IPS-11a (cell line): Measurements from ENCODE around the gene KRTAP10-5.
"Not testable (repeated sequence)": the region's sequence is repeated elsewhere in the genome, so short reads cannot be mapped to it uniquely, and the experiment has no call there.

Experiments used
- H3K4me3 ChIP-seq: one replicate; pipeline ENCODE4 v1.5.1; 2013; ENCODE audit warnings: low read depth, low read length, control low read depth

Gene KRTAP10-5, protein sequence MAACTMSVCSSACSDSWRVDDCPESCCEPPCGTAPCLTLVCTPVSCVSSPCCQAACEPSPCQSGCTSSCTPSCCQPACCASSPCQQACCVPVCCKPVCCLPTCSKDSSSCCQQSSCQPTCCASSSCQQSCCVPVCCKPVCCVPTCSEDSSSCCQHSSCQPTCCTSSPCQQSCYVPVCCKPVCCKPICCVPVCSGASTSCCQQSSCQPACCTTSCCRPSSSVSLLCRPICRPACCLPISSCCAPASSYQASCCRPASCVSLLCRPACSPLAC

GRCh38 chr21:44580231-44580821, at the start of gene KRTAP10-5:
Gene KRTAP10-5, minus strand, starts transcription at chr21:44580604. Its CDS starts 26 bp downstream, at chr21:44580578.
- H3K4me3 ChIP-seq, result not testable (repeated sequence)

DNA sequence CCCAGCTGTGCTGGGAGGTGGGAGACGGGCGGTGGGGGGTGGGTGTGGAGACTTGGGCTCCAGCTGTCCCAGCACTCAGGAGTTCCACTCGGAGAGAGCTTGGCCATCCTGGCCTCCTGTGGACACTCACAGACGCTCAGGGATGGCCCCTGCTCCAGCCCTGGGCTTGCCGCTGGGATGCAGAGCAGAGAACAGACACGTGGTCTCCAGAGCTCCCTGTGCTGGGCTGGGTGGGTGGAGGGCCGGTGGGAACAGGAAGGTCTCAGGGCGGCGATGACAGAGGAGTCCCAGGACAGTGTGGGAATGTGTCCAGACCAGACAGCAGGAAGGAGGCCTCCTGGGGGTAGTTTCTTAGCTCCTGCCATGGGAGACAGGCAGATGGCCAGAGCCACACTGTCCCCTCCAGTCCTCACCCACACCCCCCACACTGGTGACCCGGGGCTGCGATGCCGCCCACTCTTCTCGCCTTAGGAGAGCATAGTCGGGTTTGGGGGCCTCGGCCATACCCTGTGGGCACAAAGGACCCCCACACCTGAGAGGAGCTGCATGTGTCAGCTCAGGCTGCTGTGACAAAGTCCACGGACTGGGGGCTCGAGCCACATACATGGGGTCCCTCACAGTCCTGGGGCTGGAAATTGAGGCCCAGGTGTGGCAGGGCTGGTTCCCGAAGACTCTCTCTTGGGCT, 48.4 kb upstream of the KRTAP10-5 start:
- H3K4me3 ChIP-seq, result no peak overlapping the region

- H3K4me3 ChIP-seq, result not testable (repeated sequence)
Observed at GRCh38 chr21:44627831-44628233, 47.4 kb upstream of the KRTAP10-5 start.

DNA sequence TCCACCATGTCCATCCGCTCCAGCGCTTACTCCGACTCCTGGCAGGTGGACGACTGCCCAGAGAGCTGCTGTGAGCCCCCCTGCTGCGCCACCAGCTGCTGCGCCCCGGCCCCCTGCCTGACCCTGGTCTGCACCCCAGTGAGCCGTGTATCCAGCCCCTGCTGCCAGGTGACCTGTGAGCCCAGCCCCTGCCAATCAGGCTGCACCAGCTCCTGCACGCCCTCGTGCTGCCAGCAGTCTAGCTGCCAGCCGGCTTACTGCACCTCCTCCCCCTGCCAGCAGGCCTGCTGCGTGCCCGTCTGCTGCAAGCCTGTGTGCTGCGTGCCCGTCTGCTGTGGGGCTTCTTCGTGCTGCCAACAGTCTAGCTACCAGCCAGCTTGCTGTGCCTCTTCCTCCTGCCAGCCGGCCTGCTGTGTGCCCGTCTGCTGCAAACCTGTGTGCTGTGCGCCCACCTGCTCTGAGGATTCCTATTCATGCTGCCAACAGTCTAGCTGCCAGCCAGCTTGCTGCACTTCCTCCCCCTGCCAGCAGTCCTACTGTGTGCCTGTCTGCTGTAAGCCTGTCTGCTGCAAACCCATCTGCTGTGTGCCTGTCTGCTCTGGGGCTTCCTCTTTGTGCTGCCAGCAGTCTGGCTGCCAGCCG, 46.9 kb upstream of the KRTAP10-5 start:
- not testable (repeated sequence) for H3K4me3 ChIP-seq

DNA sequence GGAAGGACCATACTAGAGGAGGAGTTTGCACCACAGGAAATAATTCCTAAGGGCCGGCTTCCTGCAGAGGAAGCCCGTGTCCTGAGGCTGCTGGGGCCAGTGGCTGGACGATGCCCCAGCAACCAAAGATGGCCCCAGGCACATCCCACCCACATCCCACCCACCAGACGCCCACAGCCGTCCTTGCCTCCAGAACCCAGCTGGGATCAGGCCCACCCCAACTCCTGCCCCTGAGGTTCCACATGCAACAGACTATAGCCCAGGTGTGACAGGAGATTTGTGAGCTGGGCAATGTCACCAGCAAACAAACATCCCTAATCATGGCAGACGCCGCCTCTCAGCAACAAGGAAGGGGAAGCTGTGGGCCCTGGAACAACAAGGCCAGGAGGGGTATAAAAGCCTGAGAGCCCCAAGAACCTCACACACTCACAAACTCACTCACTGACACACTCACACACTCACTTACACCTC, 46.3 kb upstream of the KRTAP10-5 start, which contains the start of gene KRTAP10-9:
Gene KRTAP10-9 (plus strand): TSS at position 421 of the 471 bp plus-strand sequence. CDS start 79 bp downstream, outside the sequence.
- H3K4me3 ChIP-seq, result no peak within 1 kb of the TSS

- no peak overlapping the region for H3K4me3 ChIP-seq
Observed at GRCh38 chr21:44626262-44626661, 45.9 kb upstream of the KRTAP10-5 start.

- H3K4me3 ChIP-seq, result no peak overlapping the region
Observed at GRCh38 chr21:44625756-44626155, 45.4 kb upstream of the KRTAP10-5 start.

- H3K4me3 ChIP-seq, result no peak overlapping the region
Observed at GRCh38 chr21:44623575-44623974, 43.2 kb upstream of the KRTAP10-5 start.

DNA sequence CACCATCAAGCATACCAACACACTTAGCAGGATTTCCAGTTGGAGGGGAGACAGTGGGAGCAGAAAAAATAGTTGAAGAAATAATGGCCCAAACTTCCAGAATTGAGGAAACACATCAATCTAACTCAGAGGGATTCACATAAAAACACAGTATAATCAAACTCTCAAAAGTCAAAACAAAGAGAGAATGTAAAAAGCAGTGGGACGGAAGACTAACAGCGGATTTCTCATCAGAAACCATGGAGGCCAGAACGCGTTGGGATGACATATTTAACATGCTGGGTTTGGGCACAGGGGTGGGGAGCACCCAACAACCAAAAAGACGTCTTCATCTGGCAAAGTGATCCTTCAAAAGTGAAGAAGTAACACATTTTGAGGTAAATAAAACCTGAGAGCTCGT, 39.5 kb upstream of the KRTAP10-5 start:
- no peak overlapping the region for H3K4me3 ChIP-seq

DNA sequence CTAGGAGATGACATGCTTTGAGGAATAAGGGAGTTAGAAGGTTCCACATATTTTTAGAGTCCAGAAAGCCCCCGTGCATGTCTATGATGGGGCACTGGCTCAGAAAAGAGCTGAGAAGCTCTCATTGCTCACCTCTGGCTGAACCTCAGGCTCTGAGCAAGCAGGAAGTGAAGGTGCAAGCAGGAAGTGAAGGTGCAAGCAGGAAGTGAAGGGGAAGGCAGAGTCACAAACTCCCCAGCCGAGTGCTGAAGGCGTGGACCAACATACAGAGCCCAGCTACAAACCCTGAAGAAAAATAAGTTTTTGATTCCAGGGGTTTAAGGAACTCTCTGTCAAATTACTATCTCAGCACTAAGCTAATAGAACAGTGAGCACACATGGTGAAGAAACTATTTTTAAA, 38.5 kb upstream of the KRTAP10-5 start:
- no peak overlapping the region for H3K4me3 ChIP-seq

DNA sequence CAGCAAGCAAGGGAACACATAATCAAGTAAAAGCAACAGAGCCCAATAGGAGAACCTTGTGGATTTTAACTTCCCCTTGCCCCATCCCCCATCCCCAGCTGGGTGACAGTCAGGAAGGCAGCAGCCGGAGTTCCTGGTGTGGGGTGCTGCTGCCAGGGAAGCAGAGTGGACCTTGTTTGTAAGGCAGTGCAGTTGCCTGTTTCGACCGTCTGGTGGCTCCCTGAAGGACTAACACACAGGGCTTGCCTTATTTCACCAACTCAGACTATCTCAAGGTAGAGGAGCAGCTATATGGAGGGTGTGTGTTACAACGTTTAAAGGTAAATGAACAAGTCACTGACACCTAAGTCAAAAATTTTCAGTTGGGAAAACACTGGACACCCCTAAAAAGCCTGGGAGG, 38.1 kb upstream of the KRTAP10-5 start:
- H3K4me3 ChIP-seq, result no peak overlapping the region

GRCh38 chr21:44617071-44617501, 36.7 kb upstream of the KRTAP10-5 start:
- no peak overlapping the region for H3K4me3 ChIP-seq

- H3K4me3 ChIP-seq, result no peak overlapping the region
Observed at GRCh38 chr21:44616591-44616926, 36.2 kb upstream of the KRTAP10-5 start.

DNA sequence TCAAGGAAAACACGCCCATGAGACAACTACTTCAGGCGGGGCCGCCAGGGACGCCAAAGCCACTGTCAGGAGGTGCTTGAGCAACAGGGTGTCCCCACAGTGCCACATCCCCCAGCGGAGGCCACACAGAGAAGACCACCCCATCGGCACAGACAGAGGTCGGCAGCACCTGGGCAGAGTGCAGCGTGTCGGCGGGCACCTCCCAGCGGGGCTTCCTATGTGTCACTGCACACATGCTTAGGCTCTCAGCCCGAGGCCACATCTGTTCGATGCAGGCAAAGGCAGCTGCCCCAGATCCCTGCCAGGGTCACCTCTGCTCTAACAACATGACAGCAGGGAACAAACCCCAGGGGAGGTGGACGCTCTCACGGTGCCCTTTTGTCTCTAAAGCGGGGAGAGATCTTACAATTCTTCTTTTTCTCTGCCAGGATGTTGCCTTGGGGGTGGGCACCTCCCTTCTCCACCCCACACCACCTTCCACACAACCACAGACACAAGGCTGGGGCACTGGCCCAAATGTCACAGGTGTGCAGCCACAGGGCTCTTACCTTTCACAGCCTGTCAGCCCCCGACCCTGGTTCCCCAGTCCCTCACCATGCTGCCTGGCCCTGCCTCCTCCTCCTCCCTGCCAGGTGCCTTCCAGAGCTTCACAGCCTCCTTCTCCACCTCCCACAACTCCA, 35.6 kb upstream of the KRTAP10-5 start:
- H3K4me3 ChIP-seq, result no peak overlapping the region

DNA sequence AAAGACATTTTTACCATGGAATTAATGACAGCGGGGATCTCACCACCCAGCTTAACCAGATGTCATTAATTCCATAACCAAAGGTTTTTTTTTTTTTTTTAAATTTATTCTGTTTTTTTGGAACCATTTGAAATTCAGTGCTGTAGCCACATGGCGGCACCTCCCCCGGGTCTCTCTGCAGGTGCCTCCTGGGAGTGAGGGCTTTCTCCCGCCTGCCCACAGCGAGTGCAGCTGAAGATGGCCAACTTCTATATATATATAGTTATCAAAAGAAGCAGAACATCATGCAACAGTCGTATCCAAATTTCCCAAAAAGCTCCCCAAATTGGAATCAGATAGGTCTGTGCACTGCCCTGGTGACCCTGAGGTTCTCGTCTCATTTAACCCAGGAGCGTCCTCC, 35.1 kb upstream of the KRTAP10-5 start:
- no peak overlapping the region for H3K4me3 ChIP-seq

DNA sequence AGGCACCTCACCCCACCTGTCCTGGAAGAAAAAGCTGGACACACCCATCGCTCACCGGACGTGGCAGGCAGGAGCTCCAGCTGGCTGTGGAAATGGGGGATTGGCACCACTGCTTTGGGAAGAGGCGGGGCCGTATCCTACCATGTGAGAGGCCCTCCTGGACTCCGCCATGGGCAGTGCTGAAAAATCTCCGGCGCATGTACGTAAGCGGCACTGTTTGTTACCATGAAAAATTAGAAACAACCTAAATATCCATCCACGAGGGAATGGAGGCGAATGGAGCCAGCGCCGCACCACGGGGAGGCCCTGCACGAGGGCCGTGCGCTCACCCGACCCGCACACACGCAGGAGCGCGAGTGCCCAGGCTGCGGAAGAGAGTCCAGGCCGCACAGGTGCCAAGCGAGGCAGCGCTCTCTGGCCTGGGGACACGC, 34.6 kb upstream of the KRTAP10-5 start:
- H3K4me3 ChIP-seq, result no peak overlapping the region

- no peak overlapping the region for H3K4me3 ChIP-seq
Observed at GRCh38 chr21:44614161-44614631, 33.8 kb upstream of the KRTAP10-5 start.

DNA sequence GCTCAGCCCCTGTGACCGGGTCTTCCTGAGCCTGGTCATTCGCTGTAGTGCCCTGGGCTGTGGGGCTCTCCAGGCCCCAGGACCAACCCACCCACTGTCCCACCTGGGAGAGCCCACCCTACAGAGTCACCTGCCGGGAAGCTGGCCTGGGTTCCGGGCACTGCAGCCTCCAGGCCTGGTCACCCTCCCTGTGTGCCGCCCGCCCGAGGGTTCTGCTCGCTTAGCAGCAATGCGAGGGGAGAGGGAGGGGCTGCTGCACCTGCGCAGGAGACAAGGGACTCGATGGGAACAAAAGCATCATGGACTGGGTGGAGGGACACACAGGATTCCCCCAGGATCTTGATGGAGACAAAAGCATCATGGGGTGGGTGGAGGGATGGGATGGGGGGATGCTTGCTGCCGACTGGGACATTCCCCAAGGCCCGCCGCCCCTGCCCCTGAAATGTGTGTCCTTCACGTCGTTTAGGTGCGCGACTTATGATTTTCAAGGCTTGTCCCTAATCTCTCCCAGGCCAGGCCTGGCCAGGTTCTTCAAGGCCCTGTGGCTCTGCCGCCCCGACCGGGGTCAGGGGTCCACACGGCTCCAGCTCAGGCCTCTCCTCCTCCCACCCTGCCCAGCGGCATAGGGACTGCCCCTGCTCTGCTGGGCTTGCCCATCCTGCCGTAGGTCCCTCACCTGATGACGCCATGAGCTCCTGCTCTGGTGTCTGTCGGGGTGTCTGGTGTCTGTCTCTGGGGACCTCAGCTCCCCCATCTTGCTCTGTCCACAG, 33.2 kb upstream of the KRTAP10-5 start:
- no peak overlapping the region for H3K4me3 ChIP-seq

- H3K4me3 ChIP-seq, result no peak overlapping the region
Observed at GRCh38 chr21:44612669-44613229, 32.3 kb upstream of the KRTAP10-5 start.

DNA sequence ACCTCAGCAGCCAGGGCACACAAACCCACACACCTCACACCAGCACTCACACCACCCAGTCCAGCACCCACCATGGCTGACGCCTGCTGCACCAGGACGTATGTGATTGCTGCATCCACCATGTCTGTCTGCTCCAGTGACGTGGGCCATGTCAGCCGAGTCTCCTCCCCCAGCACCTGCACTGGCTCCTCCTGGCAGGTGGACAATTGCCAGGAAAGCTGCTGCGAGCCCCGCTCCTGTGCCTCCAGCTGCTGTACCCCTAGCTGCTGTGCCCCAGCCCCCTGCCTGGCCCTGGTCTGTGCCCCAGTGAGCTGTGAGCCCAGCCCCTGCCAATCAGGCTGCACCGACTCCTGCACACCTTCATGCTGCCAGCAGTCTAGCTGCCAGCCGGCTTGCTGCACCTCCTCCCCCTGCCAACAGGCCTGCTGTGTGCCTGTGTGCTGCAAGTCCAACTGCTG, 31.7 kb upstream of the KRTAP10-5 start, which contains the start of gene KRTAP10-8:
Gene KRTAP10-8 (plus strand): TSS at position 51 of the 458 bp plus-strand sequence. CDS start 22 bp downstream, at position 73.
- no peak within 1 kb of the TSS for H3K4me3 ChIP-seq
